Neuronal stem cell (in vitro differentiated cells): ENCODE data around the gene ANKS1A.

ENCODE experiments used
- DNase-seq: peaks from one replicate; pipeline ENCODE4 v3.0.0-alpha.2; 2013; ENCODE audit warnings: low spot score
- H2AFZ ChIP-seq: one replicate; pipeline ENCODE4 v1.6.1; 2013; ENCODE audit warnings: mild to moderate bottlenecking, low read length, inconsistent platforms
- H2AK5ac ChIP-seq: 2 replicates; pipeline ENCODE4 v1.6.1; 2013; ENCODE audit warnings: low read depth, mild to moderate bottlenecking, inconsistent platforms, low read length, moderate library complexity, mixed read lengths
- H2BK120ac ChIP-seq: 2 replicates; pipeline ENCODE4 v1.6.1; 2013; ENCODE audit warnings: low read depth, mild to moderate bottlenecking, inconsistent platforms, low read length, moderate library complexity, mixed read lengths
- H2BK12ac ChIP-seq: one replicate; pipeline ENCODE4 v1.6.1; 2013; ENCODE audit warnings: low read length, inconsistent platforms
- H2BK15ac ChIP-seq: 2 replicates; pipeline ENCODE4 v1.6.1; 2013; ENCODE audit warnings: mild to moderate bottlenecking, low read length, inconsistent platforms, mixed read lengths
- H2BK5ac ChIP-seq: one replicate; pipeline ENCODE4 v1.6.1; 2013; ENCODE audit warnings: inconsistent platforms, mild to moderate bottlenecking, low read length, moderate library complexity
- H3K14ac ChIP-seq: one replicate; pipeline ENCODE4 v1.6.1; 2013; ENCODE audit warnings: low read length, inconsistent platforms
- H3K18ac ChIP-seq: 2 replicates; pipeline ENCODE4 v1.6.1; 2013; ENCODE audit warnings: low read length, inconsistent platforms
- H3K23ac ChIP-seq: 2 replicates; pipeline ENCODE4 v1.6.1; 2013; ENCODE audit warnings: low read depth, mild to moderate bottlenecking, mixed read lengths, low read length, inconsistent platforms; ENCODE audit not compliant: poor library complexity
- H3K27ac ChIP-seq: replicated peaks from 3 replicates; pipeline ENCODE4 v1.5.1; 2013; ENCODE audit warnings: low read length, inconsistent platforms
- H3K27me3 ChIP-seq, 3 experiments: 2 replicates each; pipeline ENCODE4 v1.6.1; 2013; ENCODE audit warnings: low read length in 3 of 3, mild to moderate bottlenecking in 2 of 3, inconsistent platforms in 1 of 3, low read depth in 1 of 3, mixed read lengths in 1 of 3, moderate library complexity in 1 of 3; ENCODE audit not compliant: control insufficient read depth in 3 of 3, insufficient read depth in 3 of 3
- H3K36me3 ChIP-seq, 2 donors: replicated peaks in 1 of 2; 2 replicates each; pipeline ENCODE4 v1.6.1; 2013; ENCODE audit warnings: low read length in 2 of 2; ENCODE audit not compliant: control insufficient read depth in 2 of 2, insufficient read depth in 2 of 2
- H3K4ac ChIP-seq: 2 replicates; pipeline ENCODE4 v1.6.1; 2013; ENCODE audit warnings: inconsistent platforms, mild to moderate bottlenecking, low read length, moderate library complexity
- H3K4me1 ChIP-seq, 2 donors: 1 replicate in 1 of 2; 2 replicates in 1 of 2; pipeline ENCODE4 v1.6.1; 2013; ENCODE audit warnings: low read length in 2 of 2, low read depth in 1 of 2; ENCODE audit not compliant: control insufficient read depth in 2 of 2, insufficient read depth in 1 of 2
- H3K4me2 ChIP-seq: one replicate; pipeline ENCODE4 v1.6.1; 2013; ENCODE audit warnings: mild to moderate bottlenecking, low read length, inconsistent platforms; ENCODE audit not compliant: insufficient read depth, poor library complexity, severe bottlenecking
- H3K4me3 ChIP-seq, 2 donors: 2 replicates each; pipeline ENCODE4 v1.5.1; 2013; ENCODE audit warnings: low read length in 2 of 2, mild to moderate bottlenecking in 2 of 2, inconsistent platforms in 1 of 2, moderate library complexity in 1 of 2
- H3K79me1 ChIP-seq: one replicate; pipeline ENCODE4 v1.6.1; 2013; ENCODE audit warnings: low read depth, mild to moderate bottlenecking, inconsistent platforms, low read length, moderate library complexity
- H3K9ac ChIP-seq: one replicate; pipeline ENCODE4 v1.6.1; 2013; ENCODE audit warnings: mild to moderate bottlenecking, low read depth, low read length, inconsistent platforms; ENCODE audit not compliant: poor library complexity
- H3K9me3 ChIP-seq, 2 donors: replicated peaks in 1 of 2; 2 replicates each; pipeline versions ENCODE3 to v1.6.1; 2013; ENCODE audit warnings: low read length in 2 of 2, mild to moderate bottlenecking in 2 of 2, inconsistent platforms in 1 of 2, low read depth in 1 of 2, mixed read lengths in 1 of 2, moderate library complexity in 1 of 2; ENCODE audit not compliant: control insufficient read depth in 2 of 2, insufficient read depth in 1 of 2
- H4K8ac ChIP-seq: one replicate; pipeline ENCODE4 v1.6.1; 2013; ENCODE audit warnings: low read depth, mild to moderate bottlenecking, inconsistent platforms, low read length, moderate library complexity
- H4K91ac ChIP-seq: one replicate; pipeline ENCODE4 v1.6.1; 2013; ENCODE audit warnings: low read length, low read depth, mild to moderate bottlenecking, inconsistent platforms; ENCODE audit not compliant: poor library complexity
- WGBS, 2 donors: extraction: QIAGEN DNeasy Blood & Tissue Kit; methylation state at CpG; one replicate each; pipeline ENCODE4 v1.1.7; 2013; ENCODE audit warnings: missing lambda C conversion rate in 2 of 2, mixed read lengths in 1 of 2; ENCODE audit not compliant: insufficient read length in 2 of 2, insufficient replicate concordance in 1 of 2; ENCODE audit errors: extremely low coverage in 2 of 2; 5-methylcytosine and 5-hydroxymethylcytosine counted together

The ANKS1A gene

DNA sequence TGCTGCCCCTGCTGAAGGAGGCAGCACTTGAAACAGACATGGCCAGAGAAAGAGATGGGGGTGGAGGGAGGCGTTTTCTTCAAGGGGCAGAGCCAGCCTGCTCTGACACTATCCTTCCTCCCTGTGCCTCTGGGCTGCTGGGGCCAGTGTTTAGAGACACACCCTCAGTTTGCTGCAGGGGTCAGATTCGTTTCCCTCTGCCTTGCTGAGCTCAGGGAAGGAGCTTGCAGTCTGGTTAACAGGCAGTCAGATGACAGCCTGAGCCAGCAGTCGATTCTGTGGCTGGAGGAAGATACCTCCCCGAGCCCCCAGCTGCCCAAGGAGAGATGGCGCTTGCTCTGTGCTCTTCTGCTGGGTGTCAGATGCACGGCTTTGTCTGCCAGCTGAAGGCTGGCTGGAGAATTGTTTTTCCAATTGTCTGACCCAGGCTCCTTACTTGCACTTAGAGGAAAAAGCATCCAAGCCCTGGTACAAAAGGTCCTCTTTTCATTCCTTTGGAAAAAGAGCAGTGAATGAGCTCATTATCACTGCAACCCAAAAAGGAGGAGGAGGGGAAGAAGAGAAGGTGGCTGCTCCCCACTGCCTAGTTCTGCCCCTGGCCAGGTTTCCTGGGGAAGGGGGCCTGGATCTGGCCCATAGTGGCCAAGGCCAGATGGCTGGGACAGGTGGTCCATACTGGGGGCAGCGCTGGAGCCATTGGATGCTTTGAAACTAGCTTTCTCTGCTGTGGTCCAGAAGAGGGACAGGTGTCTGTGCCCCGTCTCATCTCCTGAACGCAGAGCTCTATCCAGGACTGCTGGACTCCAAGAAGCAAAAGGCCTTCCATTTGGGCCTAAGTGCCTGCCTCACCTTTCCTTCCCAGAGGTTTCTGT, 163.9 kb downstream of the ANKS1A start:
- peak overlapping the region; percentile 43 for H2AK5ac ChIP-seq
- peak overlapping the region; percentile 86 for H3K27ac ChIP-seq
- no peak overlapping the region for H3K23ac ChIP-seq
- no peaks in the 10 kb centered on the region for H3K9me3 ChIP-seq
- peak overlapping the region; percentile 42 for H2BK15ac ChIP-seq
- H3K4me1 ChIP-seq = peaks cover 35 to 42% of the 10 kb centered on the region in 2 donors
- no peaks in the 10 kb centered on the region for H3K27me3 ChIP-seq
- no peak overlapping the region for H3K9ac ChIP-seq
- H3K18ac ChIP-seq = peak overlapping the region; percentile 83
- H3K4me2 ChIP-seq = peak overlapping the region; percentile 19
- no peak overlapping the region for H3K14ac ChIP-seq
- H4K91ac ChIP-seq = no peak overlapping the region
- DNase-seq = peak; percentile 57
- H2AFZ ChIP-seq = peak overlapping the region; percentile 9
- WGBS, 2 donors = no CpG with 5 or more reads among the region's 9 CpGs
- peaks cover 0 to 2% of the 10 kb centered on the region in 2 donors for H3K36me3 ChIP-seq
- H3K4ac ChIP-seq = no peak overlapping the region
- H2BK120ac ChIP-seq = no peak overlapping the region
- no peak overlapping the region for H4K8ac ChIP-seq
- H3K79me1 ChIP-seq = no peaks in the 10 kb centered on the region
- H3K4me3 ChIP-seq = no peak overlapping the region
- H2BK5ac ChIP-seq = no peak overlapping the region
- H2BK12ac ChIP-seq = no peak overlapping the region

DNA sequence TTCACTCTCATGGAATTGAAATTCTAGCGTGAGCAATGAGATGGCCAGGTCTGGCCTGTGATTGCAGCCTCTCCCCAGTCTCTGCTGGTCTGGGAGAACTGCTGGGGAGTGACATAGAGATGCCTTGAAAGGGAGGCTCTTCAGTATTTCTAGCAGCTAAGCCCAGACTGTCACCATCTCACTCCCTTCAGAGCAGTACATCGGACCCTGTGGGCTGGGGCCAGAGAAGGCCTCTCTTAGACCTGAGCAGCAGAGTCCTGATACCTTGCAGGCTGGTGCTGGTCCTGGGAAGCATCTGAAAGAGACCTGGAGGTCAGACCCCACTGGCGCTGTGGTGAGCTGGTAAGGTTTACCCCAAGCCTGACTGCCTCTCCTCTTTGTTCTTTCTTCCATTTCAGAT, 164.6 kb downstream of the ANKS1A start:
- no peak overlapping the region for H3K27ac ChIP-seq

DNA sequence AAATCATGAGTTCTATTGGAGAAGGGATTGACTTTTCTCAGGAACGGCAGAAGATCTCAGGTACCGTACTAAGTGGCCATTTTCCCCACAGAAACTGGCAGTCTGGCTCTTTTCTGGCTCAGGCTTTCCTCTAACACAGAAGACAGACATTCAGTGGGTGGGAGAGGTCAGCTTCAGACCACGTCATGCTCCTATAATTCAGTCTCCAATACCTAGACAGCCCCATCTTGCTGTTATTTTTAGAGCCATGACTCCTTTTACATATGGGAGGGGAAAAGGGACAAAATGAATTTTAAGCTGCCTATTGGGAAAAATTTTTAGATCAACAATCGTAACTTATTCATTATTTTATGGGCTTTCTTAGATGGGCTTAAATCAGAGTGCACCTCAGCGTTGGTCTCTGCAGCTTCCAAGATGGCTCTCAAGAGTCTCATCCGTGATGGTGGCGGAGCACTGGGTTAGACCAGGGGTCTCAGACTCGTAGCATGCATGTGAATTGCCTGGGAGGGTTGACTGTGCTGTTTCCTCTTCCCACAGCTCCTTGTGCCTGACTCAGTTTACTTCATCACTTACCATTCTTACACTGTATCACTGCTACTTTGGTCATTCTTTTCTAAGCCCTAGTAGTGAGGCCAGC, 165.2 kb downstream of the ANKS1A start:
- H3K27ac ChIP-seq = no peak overlapping the region

More for the DNA sequence above, 164.6 kb downstream of the ANKS1A start:
- H2BK5ac ChIP-seq = no peak overlapping the region
- H2BK120ac ChIP-seq = no peak overlapping the region
- H2AK5ac ChIP-seq = no peak overlapping the region
- H3K4me3 ChIP-seq = no peak overlapping the region
- no peak overlapping the region for H4K8ac ChIP-seq
- H3K14ac ChIP-seq = no peak overlapping the region
- H3K4ac ChIP-seq = no peak overlapping the region
- H2AFZ ChIP-seq = no peak overlapping the region
- no peaks in the 10 kb centered on the region for H3K27me3 ChIP-seq
- H3K9me3 ChIP-seq = no peaks in the 10 kb centered on the region
- WGBS, 2 donors = no CpG with 5 or more reads among the region's 3 CpGs
- peaks cover 0 to 2% of the 10 kb centered on the region in 2 donors for H3K36me3 ChIP-seq
- DNase-seq = no peak
- peaks cover 33 to 39% of the 10 kb centered on the region in 2 donors for H3K4me1 ChIP-seq
- H3K23ac ChIP-seq = no peak overlapping the region
- H3K79me1 ChIP-seq = no peaks in the 10 kb centered on the region
- H2BK12ac ChIP-seq = no peak overlapping the region
- H3K4me2 ChIP-seq = no peak overlapping the region
- peak overlapping the region; percentile 42 for H2BK15ac ChIP-seq
- no peak overlapping the region for H4K91ac ChIP-seq
- no peak overlapping the region for H3K9ac ChIP-seq
- H3K18ac ChIP-seq = peak overlapping the region; percentile 73

DNA sequence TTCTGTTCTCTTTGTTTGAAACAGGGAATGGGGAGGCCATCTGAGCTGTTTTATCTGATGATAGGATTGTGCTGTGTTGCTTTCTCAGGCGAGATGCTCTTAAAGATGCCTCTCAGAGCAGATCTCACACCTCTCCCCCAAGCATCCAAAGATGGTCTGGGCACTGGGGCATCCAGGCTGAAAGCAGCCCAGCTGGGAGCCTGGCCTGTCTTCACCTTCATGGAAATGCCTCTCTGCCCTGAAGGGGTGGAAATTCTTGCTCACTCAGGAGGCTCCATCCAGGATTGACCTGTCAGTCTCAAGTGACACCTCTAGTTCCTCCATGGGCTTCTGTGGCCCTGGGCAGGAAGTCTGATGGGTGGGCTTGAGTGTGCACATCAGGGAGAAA, 165.7 kb downstream of the ANKS1A start:
- Histone ChIP-seq H3K4me1 (peaks cover 25 to 34% of the 10 kb centered on the region in 2 donors), H3K9ac (no peak overlapping the region), H2BK5ac (no peak overlapping the region), H3K4ac (no peak overlapping the region), H3K27ac (no peak overlapping the region), H3K23ac (no peak overlapping the region), H3K27me3 (no peaks in the 10 kb centered on the region), H3K4me3 (no peak overlapping the region), H2AFZ (no peak overlapping the region), H3K18ac (no peak overlapping the region), H2BK12ac (no peak overlapping the region), H3K14ac (no peak overlapping the region), H3K79me1 (no peaks in the 10 kb centered on the region), H4K8ac (no peak overlapping the region), H3K4me2 (no peak overlapping the region), H2BK15ac (no peak overlapping the region), H3K36me3 (peaks cover 0 to 10% of the 10 kb centered on the region in 2 donors), H3K9me3 (no peaks in the 10 kb centered on the region), H4K91ac (no peak overlapping the region), H2AK5ac (no peak overlapping the region), H2BK120ac (no peak overlapping the region)
- WGBS, 2 donors = no CpG with 5 or more reads among the region's 1 CpG
- DNase-seq = no peak

More for the DNA sequence above, 165.2 kb downstream of the ANKS1A start:
- DNase-seq = no peak
- Histone ChIP-seq H4K91ac (no peak overlapping the region), H2AFZ (no peak overlapping the region), H2BK120ac (no peak overlapping the region), H3K9me3 (no peaks in the 10 kb centered on the region), H3K23ac (no peak overlapping the region), H2BK15ac (no peak overlapping the region), H3K36me3 (peaks cover 0 to 6% of the 10 kb centered on the region in 2 donors), H2AK5ac (no peak overlapping the region), H3K4me2 (no peak overlapping the region), H3K4ac (no peak overlapping the region), H3K27me3 (no peaks in the 10 kb centered on the region), H3K4me1 (peaks cover 30 to 39% of the 10 kb centered on the region in 2 donors), H3K18ac (no peak overlapping the region), H3K14ac (no peak overlapping the region), H3K79me1 (no peaks in the 10 kb centered on the region), H3K9ac (no peak overlapping the region), H2BK12ac (no peak overlapping the region), H3K4me3 (no peak overlapping the region), H4K8ac (no peak overlapping the region), H2BK5ac (no peak overlapping the region)
- WGBS, 2 donors = no CpG with 5 or more reads among the region's 8 CpGs
